Thoracic aorta (tissue), 2 donors: ENCODE measurements around the gene MYH10. TPM values are rescaled to one million over a fixed set of nuclear protein-coding genes. Genes with fewer than 3 reads are reported as not detected.

Source experiments
- ATAC-seq: fragments of 150-250 bp; one replicate; pipeline ENCODE4 v1.8.0; 2017; ENCODE audit warnings: low read depth; ENCODE audit not compliant: insufficient number of reproducible peaks, low FRiP score
- DNase-seq: peaks from one replicate; pipeline ENCODE4 v3.0.0-alpha.2; 2020; ENCODE audit warnings: low spot score
- H3K27ac ChIP-seq, 2 donors: fragments of 200-600 bp; sonication (generic); 1 replicate in 1 of 2; 2 replicates in 1 of 2; pipeline ENCODE4 v1.5.1; 2016; ENCODE audit warnings: mild to moderate bottlenecking in 2 of 2, moderate library complexity in 2 of 2
- H3K27me3 ChIP-seq: fragments of 200-600 bp; sonication (generic); replicated peaks from 2 replicates; pipeline ENCODE4 v1.6.0; 2016; ENCODE audit warnings: mild to moderate bottlenecking; ENCODE audit not compliant: insufficient read depth
- H3K36me3 ChIP-seq: fragments of 200-600 bp; sonication (generic); one replicate; pipeline ENCODE4 v1.5.1; 2016
- H3K4me1 ChIP-seq, 2 donors: fragments of 200-600 bp; sonication (generic); 1 replicate in 1 of 2; 2 replicates in 1 of 2; pipeline versions ENCODE4 v1.5.1 to v1.6.0; 2016; ENCODE audit warnings: low read depth in 2 of 2, mild to moderate bottlenecking in 1 of 2; ENCODE audit not compliant: control insufficient read depth in 1 of 2
- H3K4me3 ChIP-seq: fragments of 200-600 bp; sonication (generic); 2 replicates; pipeline ENCODE4 v1.5.1; 2016; ENCODE audit warnings: mild to moderate bottlenecking
- H3K9me3 ChIP-seq: fragments of 200-600 bp; sonication (generic); 2 replicates; pipeline ENCODE4 v1.5.1; 2016
- total RNA-seq, 2 donors: library from RNA; depleted of rRNA; stranded (reverse); fragments of >200 nt; gene quantifications; one replicate each; pipeline versions ENCODE4 v1.1.0 to v1.2.3, GENCODE V29; 2016
- TF ChIP-seq, protein P1 (sequence below): fragments of 200-600 bp; sonication (generic); IDR thresholded peaks from one replicate; pipeline ENCODE4 v1.5.1; 2019; ENCODE audit warnings: antibody characterized with exemption

The MYH10 gene
- total RNA-seq, 2 donors from 2014 or later, result 1,436 to 1,719 TPM

DNA sequence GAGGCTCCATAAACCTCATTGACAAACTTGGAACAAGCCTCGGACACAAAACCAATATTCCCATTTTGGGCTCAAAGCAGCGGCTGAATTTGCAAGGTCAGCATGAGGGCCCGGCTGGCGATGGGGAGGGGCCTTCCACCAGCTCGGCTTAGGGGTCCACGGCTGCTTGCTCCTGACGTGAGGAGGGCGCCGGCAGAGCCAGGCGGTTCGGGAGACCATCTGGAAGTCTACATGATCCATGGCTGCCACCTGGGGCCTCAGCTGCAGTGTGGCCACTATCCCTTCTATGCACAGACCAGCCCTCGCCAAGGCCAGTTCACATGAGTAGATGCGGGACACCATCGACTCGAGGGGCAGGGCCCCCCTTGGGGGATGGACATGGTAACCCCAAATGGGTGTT lies 155.7 kb downstream of the MYH10 start:
- no peak for DNase-seq
- Histone ChIP-seq H3K9me3 (no peaks in the 10 kb centered on the region), H3K27me3 (no peaks in the 10 kb centered on the region), H3K27ac (peak overlapping the region in 1 of 2 donors; percentile 15), H3K4me1 (peaks cover 16 to 60% of the 10 kb centered on the region in 2 donors), H3K4me3 (no peak overlapping the region), H3K36me3 (peaks cover 56% of the 10 kb centered on the region)
- TF ChIP-seq, protein P1, sequence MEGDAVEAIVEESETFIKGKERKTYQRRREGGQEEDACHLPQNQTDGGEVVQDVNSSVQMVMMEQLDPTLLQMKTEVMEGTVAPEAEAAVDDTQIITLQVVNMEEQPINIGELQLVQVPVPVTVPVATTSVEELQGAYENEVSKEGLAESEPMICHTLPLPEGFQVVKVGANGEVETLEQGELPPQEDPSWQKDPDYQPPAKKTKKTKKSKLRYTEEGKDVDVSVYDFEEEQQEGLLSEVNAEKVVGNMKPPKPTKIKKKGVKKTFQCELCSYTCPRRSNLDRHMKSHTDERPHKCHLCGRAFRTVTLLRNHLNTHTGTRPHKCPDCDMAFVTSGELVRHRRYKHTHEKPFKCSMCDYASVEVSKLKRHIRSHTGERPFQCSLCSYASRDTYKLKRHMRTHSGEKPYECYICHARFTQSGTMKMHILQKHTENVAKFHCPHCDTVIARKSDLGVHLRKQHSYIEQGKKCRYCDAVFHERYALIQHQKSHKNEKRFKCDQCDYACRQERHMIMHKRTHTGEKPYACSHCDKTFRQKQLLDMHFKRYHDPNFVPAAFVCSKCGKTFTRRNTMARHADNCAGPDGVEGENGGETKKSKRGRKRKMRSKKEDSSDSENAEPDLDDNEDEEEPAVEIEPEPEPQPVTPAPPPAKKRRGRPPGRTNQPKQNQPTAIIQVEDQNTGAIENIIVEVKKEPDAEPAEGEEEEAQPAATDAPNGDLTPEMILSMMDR, result no peak
- ATAC-seq, result no peak

DNA sequence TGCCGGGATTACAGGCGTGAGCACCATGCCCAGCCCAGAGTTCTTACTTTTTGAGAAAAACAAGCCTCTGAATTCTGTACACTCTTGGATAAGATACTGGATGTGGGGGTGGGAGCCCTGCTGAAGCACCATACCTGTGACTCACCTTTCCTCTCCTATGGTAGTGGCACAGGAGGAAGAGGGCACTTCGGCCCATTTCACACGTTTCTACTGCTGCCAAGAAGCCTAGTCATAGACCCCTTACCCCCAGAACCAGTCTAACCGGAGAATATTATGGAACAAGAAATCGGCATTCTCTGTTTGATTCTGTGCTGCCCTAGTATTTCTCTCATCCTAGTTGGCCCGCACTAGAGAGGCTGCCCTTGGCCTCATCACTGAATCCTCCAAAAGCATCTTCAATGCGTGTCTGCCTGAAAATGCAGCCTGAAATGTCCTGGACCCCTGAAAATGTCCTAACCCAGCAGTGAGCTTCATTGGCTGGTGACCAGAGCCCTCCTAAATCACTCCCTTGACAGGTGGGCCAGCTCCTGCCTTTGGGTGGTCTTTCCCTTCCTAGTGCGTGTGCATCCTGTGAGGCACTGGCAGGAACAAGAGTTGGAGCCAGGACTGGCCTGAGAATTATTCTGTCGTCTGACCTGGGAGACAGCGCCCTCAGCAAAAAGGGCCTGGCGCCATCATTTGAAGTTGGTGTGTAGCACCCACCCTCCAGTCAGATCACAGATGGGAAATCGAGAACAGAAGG lies 156.9 kb downstream of the MYH10 start:
- H3K9me3 ChIP-seq, result no peaks in the 10 kb centered on the region
- DNase-seq (no peak), ATAC-seq (no peak)
- H3K27me3 ChIP-seq, result no peaks in the 10 kb centered on the region
- H3K4me1 ChIP-seq, result peaks cover 23 to 68% of the 10 kb centered on the region in 2 donors
- H3K36me3 ChIP-seq, result peaks cover 45% of the 10 kb centered on the region
- H3K4me3 ChIP-seq, result no peak overlapping the region
- TF ChIP-seq, protein P1, result no peak
- peak overlapping the region; percentile 73 to 74 for H3K27ac ChIP-seq

DNA sequence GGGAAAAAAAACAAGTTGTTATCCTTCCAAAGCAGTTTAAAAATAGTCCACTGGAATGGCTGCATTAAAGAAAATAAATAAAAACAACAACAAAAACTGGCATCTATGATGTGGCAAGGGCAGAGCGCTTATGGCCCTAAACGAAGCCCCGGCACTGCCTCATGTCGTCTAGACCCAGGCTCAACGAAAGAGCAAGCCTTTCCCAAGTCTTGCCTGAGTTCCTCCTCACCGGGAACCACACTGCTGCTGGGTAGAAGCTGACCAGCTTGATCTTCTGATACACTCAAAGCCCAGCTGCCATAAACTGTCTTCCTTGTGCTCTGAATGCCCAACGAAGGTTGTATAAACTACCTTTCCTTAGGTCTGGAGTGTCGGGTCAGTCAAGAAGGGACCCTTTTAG lies 157.9 kb downstream of the MYH10 start:
- Histone ChIP-seq H3K27me3 (no peaks in the 10 kb centered on the region), H3K9me3 (no peaks in the 10 kb centered on the region), H3K36me3 (peaks cover 35% of the 10 kb centered on the region), H3K4me1 (peaks cover 28 to 75% of the 10 kb centered on the region in 2 donors), H3K27ac (peak overlapping the region; percentile 73 to 74), H3K4me3 (no peak overlapping the region)
- ATAC-seq (no peak), DNase-seq (no peak)
- TF ChIP-seq, protein P1, result no peak

DNA sequence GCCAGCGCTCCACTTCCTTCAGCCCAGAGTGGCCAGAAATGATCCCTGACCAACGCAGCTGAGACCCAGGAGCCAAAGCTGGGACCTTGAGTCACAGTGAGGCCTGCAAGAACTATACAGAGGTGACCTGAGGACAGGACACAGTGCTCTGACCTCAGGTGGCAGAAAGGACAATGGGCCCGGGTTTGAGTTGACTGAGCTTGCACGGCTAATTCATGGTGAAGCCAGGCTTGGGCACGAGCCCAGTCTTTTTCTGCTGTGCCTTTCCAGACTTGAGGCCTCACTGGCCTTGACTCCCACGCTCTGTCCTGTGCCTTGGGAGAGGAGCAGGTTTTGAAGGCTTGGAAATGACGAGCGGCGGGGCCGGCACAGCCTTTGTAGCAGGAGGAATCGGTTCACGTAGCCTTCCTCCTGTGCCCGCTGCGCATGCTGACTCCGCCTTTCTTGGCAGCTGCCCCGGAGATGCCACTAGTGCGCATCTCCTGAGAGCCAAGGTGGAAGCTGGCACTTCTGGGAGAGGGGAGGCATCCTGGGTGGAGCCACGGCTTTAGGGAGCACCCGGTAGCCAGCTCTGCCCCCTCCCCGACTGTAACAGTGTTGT lies 160.0 kb downstream of the MYH10 start:
- Histone ChIP-seq H3K4me1 (peaks cover 41 to 89% of the 10 kb centered on the region in 2 donors), H3K9me3 (no peaks in the 10 kb centered on the region), H3K4me3 (peak overlapping the region; percentile 23), H3K27me3 (no peaks in the 10 kb centered on the region), H3K27ac (peak overlapping the region; percentile 73 to 74), H3K36me3 (peaks cover 14% of the 10 kb centered on the region)
- TF ChIP-seq, protein P1, result no peak
- ATAC-seq (peak; percentile 12), DNase-seq (no peak)

DNA sequence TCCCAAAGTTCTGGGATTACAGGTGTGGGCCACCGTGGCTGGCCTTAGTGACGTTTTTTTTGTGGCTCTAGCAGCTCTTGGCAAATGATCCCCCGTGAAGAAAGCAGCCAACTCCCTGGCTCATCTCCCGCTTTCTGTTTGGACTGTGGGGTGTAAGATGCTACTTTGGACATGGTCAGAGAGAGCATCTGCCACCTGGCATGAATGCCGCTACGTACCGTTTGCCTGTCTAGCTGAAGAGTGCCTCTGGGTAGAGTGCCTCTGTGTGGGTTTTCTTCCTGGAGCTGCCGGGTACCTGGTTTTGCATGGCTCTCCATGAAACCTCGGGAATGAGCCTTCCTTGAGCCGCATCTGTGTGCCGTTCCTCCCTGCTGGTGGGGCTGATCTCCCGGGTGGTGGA lies 160.6 kb downstream of the MYH10 start:
- TF ChIP-seq, protein P1, result no peak
- peak overlapping the region; percentile 73 to 74 for H3K27ac ChIP-seq
- no peaks in the 10 kb centered on the region for H3K9me3 ChIP-seq
- H3K27me3 ChIP-seq, result no peaks in the 10 kb centered on the region
- ATAC-seq, result no peak
- DNase-seq, result no peak
- H3K36me3 ChIP-seq, result peaks cover 8% of the 10 kb centered on the region
- H3K4me1 ChIP-seq, result peaks cover 44 to 91% of the 10 kb centered on the region in 2 donors
- no peak overlapping the region for H3K4me3 ChIP-seq
